ENCODE data around the gene TNFRSF19.

Gene TNFRSF19

GRCh38 chr13:23690668-23691067 lies 120.5 kb downstream of the TNFRSF19 start:
- DNase-seq = no peak

DNA sequence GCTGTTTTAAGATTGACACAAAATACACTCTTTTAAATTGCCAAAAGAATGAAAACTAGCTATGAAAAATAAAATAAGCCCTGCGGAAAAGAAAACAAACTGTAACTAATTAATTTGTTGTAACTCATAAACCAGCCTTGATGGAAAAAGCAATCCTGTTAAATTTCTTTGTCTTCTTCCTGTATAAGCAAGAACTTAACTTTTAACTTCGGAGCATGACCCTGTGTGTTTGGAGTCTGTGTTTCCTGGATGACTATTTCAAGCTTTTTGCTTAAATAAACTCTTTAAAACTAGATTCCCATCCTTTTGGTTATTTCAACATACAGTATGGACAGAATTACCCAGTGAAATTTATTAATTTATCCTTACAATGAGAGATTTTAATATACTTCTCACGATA lies 122.6 kb downstream of the TNFRSF19 start:
- DNase-seq = no peak

GRCh38 chr13:23695196-23695595 lies 125.0 kb downstream of the TNFRSF19 start:
- no peak for DNase-seq

GRCh38 chr13:23695711-23696464 lies 125.7 kb downstream of the TNFRSF19 start:
- DNase-seq = peak; percentile 49

GRCh38 chr13:23696610-23697009 lies 126.4 kb downstream of the TNFRSF19 start:
- no peak for DNase-seq

GRCh38 chr13:23697772-23698313 lies 127.6 kb downstream of the TNFRSF19 start:
- no peak for DNase-seq

GRCh38 chr13:23699271-23699670 lies 129.1 kb downstream of the TNFRSF19 start:
- DNase-seq = no peak

DNA sequence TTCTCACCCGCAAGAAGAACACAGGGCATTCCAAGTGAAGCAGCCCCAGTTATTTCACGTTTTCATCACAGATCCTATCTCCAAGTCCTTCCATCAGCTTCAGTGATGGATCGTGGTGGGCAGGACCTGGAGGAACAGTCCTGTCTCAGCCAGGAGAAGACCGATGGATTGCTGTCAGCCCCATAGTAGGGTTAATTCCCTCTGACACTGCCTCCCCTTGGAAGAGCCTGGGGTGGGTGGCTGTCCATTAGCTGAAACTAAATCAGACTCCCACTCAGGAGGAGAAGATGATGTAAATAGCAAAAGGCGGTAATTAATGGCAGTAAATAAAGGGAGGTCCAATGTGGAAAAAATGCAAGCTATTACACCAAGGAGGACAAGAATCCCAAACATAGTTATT lies 131.0 kb downstream of the TNFRSF19 start:
- DNase-seq = no peak

DNA sequence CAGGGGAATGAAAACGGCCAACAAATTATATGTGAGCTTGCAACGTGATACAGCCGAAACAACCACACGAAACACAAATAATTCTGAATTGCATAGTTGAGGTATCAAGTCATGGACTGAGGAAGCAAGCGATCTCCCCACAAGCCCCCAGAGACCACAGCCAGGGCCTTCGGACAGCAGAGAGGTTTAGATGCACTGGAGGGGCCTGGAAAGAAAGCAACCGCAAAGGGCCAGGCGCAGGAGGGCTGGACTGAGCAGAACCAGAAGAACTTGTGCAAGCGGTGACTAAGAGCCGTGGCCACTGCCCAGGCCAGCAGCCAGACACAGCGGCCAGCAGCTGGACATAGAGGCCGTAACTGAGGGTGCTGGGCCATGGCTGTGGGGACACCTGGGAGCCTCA lies 131.4 kb downstream of the TNFRSF19 start:
- no peak for DNase-seq

DNA sequence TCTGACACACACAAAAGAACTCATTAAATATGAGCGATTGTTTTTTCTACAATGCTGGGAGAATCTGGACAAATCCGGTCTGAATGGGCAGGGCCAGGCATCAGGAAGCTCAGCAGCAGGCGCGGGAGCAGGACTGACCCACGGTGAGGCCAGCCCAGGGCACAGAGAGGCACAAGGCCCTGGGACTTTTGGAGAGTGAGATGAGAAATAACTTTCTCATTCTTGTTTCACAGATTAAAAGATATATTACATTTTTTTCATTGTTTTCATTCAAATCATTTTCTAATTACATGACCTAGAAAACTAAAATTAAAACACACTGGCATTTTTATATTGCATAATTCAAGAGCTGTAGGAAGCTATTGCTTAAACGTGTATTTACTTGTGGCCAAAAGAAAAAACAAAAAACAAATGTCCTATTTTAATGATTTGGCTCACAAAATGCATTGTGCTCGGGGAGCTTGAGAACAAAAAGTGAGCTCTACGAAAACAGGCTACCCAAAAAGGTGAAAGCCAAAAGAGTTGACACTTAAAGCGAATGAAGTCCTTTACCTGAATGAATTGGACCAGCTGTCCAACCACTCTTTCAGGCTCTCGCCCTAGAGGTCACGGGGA lies 133.1 kb downstream of the TNFRSF19 start:
- DNase-seq = no peak

- no peak for DNase-seq
Measured at GRCh38 chr13:23705583-23705982, 135.4 kb downstream of the TNFRSF19 start.

- DNase-seq = no peak
Measured at GRCh38 chr13:23707674-23708073, 137.5 kb downstream of the TNFRSF19 start.

DNA sequence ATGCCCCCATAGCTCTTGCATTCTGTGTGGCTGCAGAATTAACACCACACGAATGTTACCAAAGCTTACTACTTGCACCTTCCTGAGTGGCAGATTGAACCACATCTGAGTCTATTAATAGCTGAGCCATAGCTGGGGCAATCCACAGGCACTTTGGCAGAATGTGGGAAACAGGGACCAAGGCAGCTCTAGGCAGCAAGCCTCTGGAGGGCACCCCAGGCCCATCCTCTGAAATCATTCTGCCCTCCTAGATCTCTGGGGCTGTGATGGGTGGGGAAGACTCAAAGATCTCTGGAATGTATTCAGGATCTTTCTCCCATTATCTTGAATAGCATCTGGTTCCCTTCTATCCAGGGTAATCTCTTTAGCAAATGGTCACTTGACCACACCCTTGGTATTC lies 139.3 kb downstream of the TNFRSF19 start:
- no peak for DNase-seq

DNA sequence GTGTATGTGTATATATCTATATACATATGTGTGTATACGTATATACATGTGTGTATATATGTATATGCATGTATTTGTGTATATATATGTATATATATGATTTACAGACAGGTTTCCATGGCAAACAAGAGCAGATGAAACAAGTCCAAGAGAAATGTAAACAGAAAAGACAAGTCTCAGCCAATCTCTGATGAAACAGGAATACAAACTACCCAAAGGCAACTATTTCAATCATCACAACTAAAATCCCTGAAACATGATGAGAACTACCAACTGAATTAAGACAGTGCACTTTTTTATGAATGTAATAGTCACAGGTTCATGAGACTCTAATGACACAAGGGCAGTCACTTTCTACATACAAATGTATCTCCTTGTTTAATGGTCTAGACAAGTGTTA lies 140.2 kb downstream of the TNFRSF19 start:
- no peak for DNase-seq

DNA sequence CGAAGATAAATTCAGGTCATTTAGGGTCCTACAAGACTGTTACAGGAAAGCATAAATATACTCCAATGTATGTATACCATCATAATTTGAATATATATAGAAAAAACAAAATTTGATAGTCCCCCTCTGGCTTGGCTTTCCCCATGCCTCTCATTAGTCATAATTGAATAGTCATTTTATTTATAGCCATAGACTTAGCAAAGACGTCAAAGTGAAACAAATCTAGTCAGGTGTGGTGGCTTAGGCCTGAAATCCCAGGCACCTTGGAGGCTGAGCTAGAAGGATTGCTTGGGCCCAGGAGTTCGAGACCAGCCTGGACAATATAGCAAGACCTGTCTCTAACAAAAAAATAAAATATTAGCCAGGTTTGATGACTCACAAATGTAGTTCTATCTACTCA lies 141.1 kb downstream of the TNFRSF19 start:
- DNase-seq = no peak

DNA sequence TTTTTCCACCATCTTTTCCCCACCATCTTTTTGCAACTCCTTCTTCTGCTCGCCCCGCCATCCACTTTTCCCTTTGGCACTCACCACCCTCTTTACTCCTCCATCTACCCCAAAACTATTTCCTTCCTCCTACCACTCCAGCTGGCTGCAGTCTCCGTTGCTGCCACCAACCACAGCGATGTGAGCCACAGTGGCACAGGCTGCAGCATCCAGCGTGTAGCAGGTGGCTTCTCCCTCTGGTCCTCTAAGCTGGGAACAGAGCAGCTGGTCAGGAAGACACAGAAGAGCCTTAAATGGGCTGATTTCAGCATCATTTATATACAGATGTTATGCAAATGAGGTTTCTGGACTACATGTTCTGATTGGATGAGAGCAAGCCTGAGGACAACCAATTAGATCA lies 144.5 kb downstream of the TNFRSF19 start:
- DNase-seq = no peak

DNA sequence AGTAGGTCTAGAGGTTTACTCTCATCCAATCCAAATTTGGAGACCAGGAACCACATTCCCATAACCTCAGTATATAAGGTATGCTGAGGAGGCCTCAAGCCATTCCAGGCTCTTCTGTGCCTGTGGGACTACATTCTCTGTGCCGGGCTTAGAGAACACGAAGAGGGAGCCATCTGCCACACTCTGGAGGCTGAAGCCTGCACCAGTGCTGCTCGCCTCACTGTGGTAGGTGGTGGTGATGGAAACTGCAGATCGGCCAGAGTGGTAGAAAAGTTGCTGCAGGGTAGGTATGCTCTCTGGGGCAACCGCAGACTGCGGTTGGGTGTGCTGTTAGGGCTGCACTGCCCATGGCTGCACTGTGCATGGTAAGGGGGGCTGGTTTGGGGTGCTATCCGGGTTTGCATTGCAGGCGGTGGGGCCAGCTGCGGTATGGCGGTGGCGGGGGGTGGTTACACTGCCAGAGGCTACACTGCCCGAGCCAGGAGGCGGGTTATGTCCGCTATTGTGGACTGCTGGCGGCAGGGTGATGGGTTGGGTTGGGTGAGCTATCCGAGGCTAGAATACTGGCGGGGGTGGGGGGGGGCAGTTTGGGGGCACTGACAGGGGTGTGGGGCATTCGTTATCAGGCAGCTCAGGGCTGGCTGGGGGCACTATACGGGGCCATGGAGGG lies 145.0 kb downstream of the TNFRSF19 start:
- no peak for DNase-seq

DNA sequence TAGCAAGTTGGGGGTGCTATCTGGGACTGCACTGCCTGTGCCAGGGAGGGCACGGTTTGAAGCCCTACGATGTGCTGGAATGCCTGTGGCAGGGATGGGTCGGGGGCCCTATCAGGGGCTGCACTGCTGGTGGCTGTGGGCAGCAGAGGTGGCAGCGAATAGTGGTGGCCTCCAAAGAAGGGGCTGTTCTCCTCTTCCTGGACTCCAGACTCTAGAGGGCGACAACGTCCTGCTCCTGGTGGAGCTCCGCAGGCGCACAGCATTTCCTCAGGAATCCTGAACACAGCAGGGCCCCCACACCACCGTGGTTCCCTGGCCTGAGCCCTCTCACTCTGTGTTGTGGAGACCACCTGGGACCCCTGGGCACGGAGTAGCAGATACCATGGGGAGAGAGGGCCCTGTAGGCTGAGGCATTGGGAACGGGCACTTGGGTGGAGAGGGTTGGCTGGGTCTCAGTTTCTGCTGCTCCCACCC lies 145.6 kb downstream of the TNFRSF19 start:
- DNase-seq = no peak

- DNase-seq = no peak
Measured at GRCh38 chr13:23716401-23716800, 146.2 kb downstream of the TNFRSF19 start.

DNA sequence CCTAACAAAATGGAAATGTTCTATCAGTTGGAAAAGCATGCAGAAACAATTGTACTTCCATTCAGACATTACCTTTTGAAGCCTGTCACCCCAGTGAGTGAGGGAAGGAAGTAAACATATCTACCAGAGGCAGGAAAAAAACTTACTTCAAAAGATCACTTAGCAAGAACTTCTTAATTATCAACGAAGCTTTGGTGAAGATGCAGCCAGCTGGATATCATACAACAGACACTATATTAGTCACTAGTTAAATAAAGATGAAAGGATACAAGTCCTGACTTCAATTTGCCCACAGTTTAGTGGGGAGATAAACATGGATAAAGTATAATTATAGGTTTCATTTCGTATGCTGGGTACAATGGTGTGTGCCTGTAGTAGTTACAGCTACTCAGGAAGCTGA lies 148.8 kb downstream of the TNFRSF19 start:
- DNase-seq = no peak

GRCh38 chr13:23722726-23723453 lies 152.7 kb downstream of the TNFRSF19 start:
- DNase-seq = no peak

DNA sequence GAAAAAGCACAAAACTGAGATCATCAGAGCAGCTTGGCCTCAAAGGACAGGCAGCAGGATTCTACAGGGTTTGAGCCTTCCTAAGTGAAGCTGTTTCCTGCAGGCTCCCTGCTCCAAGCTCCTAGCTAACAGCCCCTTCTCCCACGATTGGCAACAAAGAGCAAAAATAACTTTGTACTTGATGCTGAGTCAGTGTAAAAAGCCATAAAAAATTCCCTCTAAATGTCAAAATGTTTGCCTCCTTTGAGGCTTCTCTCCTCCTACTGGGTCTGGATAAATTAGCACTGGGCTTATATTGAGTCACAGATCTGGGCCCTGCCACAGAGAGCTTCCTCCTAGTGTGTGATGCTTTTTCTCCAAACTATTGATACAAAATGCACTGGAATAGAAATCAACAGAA lies 153.3 kb downstream of the TNFRSF19 start:
- DNase-seq = no peak
